Activated CD8-positive, alpha-beta memory T cell treated with anti-CD3 and anti-CD28 coated beads, Interleukin-2, amount 50 U/mL, for 1 hour (primary cell): ENCODE results near the gene GAMT.
"Not testable (repeated sequence)": the region's sequence is repeated elsewhere in the genome, so short reads cannot be mapped to it uniquely, and the experiment has no call there.

Experiments used
- DNase-seq: peaks from one replicate; pipeline ENCODE4 v3.0.0-alpha.2; 2020; ENCODE audit errors: extremely low read depth

The GAMT gene

GRCh38 chr19:1433119-1434039 lies 32.0 kb upstream of the GAMT start:
- DNase-seq: no peak

- no peak for DNase-seq
Observed at GRCh38 chr19:1432507-1432887, 31.2 kb upstream of the GAMT start.

GRCh38 chr19:1431759-1432506 lies 30.6 kb upstream of the GAMT start:
- DNase-seq: no peak

- DNase-seq: no peak
Observed at GRCh38 chr19:1430246-1430645, 28.9 kb upstream of the GAMT start.

GRCh38 chr19:1429750-1430149 lies 28.4 kb upstream of the GAMT start:
- no peak for DNase-seq

GRCh38 chr19:1428738-1429391 lies 27.5 kb upstream of the GAMT start:
- no peak for DNase-seq

- no peak for DNase-seq
Observed at GRCh38 chr19:1427221-1427920, 26.0 kb upstream of the GAMT start.

GRCh38 chr19:1426736-1427135 lies 25.4 kb upstream of the GAMT start:
- DNase-seq: no peak

GRCh38 chr19:1425902-1426301 lies 24.6 kb upstream of the GAMT start:
- DNase-seq: no peak

- no peak for DNase-seq
Observed at GRCh38 chr19:1425102-1425837, 23.9 kb upstream of the GAMT start.

GRCh38 chr19:1424192-1424955 lies 23.0 kb upstream of the GAMT start:
- no peak for DNase-seq

GRCh38 chr19:1423436-1424191 lies 22.3 kb upstream of the GAMT start:
- DNase-seq: no peak

- no peak for DNase-seq
Observed at GRCh38 chr19:1422943-1423342, 21.6 kb upstream of the GAMT start.

- no peak for DNase-seq
Observed at GRCh38 chr19:1422360-1422759, 21.0 kb upstream of the GAMT start.

GRCh38 chr19:1421958-1422305 lies 20.6 kb upstream of the GAMT start:
- no peak for DNase-seq

GRCh38 chr19:1421218-1421957 lies 20.0 kb upstream of the GAMT start:
- no peak for DNase-seq

GRCh38 chr19:1420590-1420989 lies 19.2 kb upstream of the GAMT start:
- DNase-seq: no peak

- DNase-seq: not testable (repeated sequence)
Observed at GRCh38 chr19:1420085-1420484, 18.7 kb upstream of the GAMT start.
